SH-SY5Y (cell line): ENCODE data around the gene HIGD1C.

Experiments
- GATA2 ChIP-seq: IDR thresholded peaks from 2 replicates; pipeline ENCODE4 v1.6.1; 2011; ENCODE audit warnings: mild to moderate bottlenecking, low read depth, low read length
- GATA3 ChIP-seq: IDR thresholded peaks from 2 replicates; pipeline ENCODE4 v1.6.1; 2011; ENCODE audit warnings: low read depth, mild to moderate bottlenecking, low read length, moderate library complexity

DNA sequence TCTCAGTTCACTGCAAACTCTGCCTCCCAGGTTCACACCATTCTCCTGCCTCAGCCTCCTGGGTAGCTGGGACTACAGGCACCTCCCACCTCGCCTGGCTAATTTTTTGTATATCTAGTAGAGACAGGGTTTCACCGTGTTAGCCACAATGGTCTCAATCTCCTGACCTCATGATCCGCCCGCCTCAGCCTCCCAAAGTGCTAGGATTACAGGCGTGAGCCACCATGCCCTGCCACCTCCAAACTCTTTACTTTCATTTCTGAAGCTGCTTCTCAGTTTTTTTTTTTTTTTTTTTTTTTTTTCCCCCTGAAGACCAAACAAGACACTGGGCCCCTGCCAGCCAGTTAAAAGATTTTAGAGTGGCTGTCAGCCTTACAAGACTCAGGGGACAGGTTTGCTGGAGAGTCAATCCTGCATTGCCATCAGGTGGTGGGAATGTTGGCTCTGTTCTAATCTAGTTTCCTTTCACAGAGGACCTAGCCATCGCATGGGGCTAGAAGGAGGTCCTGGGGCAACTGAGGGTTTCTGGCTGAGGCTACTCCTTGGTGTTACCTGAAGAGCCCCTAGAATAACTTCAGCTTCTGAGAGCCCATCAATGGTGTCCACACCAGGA is 37.4 kb upstream of the HIGD1C start:
- TF ChIP-seq GATA2 (no peak), GATA3 (no peak)
